GM23248 (cell line): ENCODE data around the gene ZNF396. TPM values are rescaled to one million over a fixed set of nuclear protein-coding genes. Genes with fewer than 3 reads are reported as not detected.
A peak's percentile ranks its signal among the peaks of the same experiment; 100 is the strongest.

Experiments used
- DNase-seq: peaks from one replicate; pipeline ENCODE4 v3.0.0-alpha.2; 2015
- H2AFZ ChIP-seq: fragments of 200-600 bp; sonication (generic); 2 replicates; pipeline ENCODE4 v1.6.1; 2016; ENCODE audit warnings: antibody characterized with exemption
- H3F3A ChIP-seq: fragments of 200-600 bp; sonication (generic); 2 replicates; pipeline ENCODE4 v1.6.1; 2016; ENCODE audit warnings: mild to moderate bottlenecking, antibody characterized with exemption, mixed run types; ENCODE audit not compliant: insufficient read depth
- H3K27ac ChIP-seq: fragments of 200-600 bp; sonication (generic); 2 replicates; pipeline ENCODE4 v1.5.1; 2016; ENCODE audit warnings: mild to moderate bottlenecking
- H3K27me3 ChIP-seq: fragments of 200-600 bp; sonication (generic); replicated peaks from 2 replicates; pipeline ENCODE4 v1.6.1; 2016; ENCODE audit warnings: mild to moderate bottlenecking; ENCODE audit not compliant: insufficient read depth
- H3K36me3 ChIP-seq: fragments of 200-600 bp; sonication (generic); 2 replicates; pipeline ENCODE4 v1.6.1; 2016; ENCODE audit warnings: low read depth, mild to moderate bottlenecking
- H3K4me1 ChIP-seq: fragments of 200-600 bp; sonication (generic); 2 replicates; pipeline ENCODE4 v1.6.1; 2016; ENCODE audit warnings: mild to moderate bottlenecking; ENCODE audit not compliant: insufficient read depth
- H3K4me2 ChIP-seq: fragments of 200-600 bp; sonication (generic); one replicate; pipeline ENCODE4 v1.6.1; 2016; ENCODE audit warnings: mild to moderate bottlenecking; ENCODE audit not compliant: unreplicated experiment
- H3K4me3 ChIP-seq: fragments of 200-600 bp; sonication (generic); 2 replicates; pipeline ENCODE4 v1.5.1; 2016; ENCODE audit warnings: mild to moderate bottlenecking
- H3K79me2 ChIP-seq: fragments of 200-600 bp; sonication (generic); 2 replicates; pipeline ENCODE4 v1.6.1; 2016; ENCODE audit warnings: mild to moderate bottlenecking; ENCODE audit not compliant: insufficient read depth
- H3K9ac ChIP-seq: fragments of 200-600 bp; sonication (generic); 2 replicates; pipeline ENCODE4 v1.6.1; 2016; ENCODE audit warnings: mild to moderate bottlenecking
- H3K9me2 ChIP-seq: fragments of 200-600 bp; sonication (generic); 2 replicates; pipeline ENCODE4 v1.6.1; 2016; ENCODE audit warnings: mixed run types, mild to moderate bottlenecking, moderate library complexity; ENCODE audit not compliant: insufficient read depth
- H3K9me3 ChIP-seq: fragments of 200-600 bp; sonication (generic); one replicate; pipeline ENCODE4 v1.6.1; 2017; ENCODE audit warnings: low read depth
- H4K20me1 ChIP-seq: fragments of 200-600 bp; sonication (generic); 2 replicates; pipeline ENCODE4 v1.6.0; 2016; ENCODE audit not compliant: insufficient read depth
- EZH2 ChIP-seq: fragments of 200-600 bp; sonication (generic); IDR thresholded peaks from 2 replicates; pipeline ENCODE4 v1.6.1; 2018; ENCODE audit warnings: antibody characterized with exemption, mild to moderate bottlenecking; ENCODE audit not compliant: insufficient read depth, poor library complexity, severe bottlenecking
- EZH2phosphoT487 ChIP-seq: fragments of 200-600 bp; sonication (generic); IDR thresholded peaks from 2 replicates; pipeline ENCODE4 v1.6.1; 2018; ENCODE audit warnings: antibody characterized with exemption, moderate library complexity, mild to moderate bottlenecking, low read depth; ENCODE audit not compliant: insufficient read depth
- WGBS, 2 experiments: methylation state at CpG; one replicate each; pipeline ENCODE4 v1.1.6; 2015 to 2017; ENCODE audit warnings: low lambda C conversion rate in 2 of 2, low coverage in 1 of 2; ENCODE audit errors: missing lambda C conversion rate in 2 of 2; 5-methylcytosine and 5-hydroxymethylcytosine counted together
- in situ Hi-C: fragments of 300-500 bp; cut with MboI; formaldehyde crosslinking; loops from 2 replicates; pipeline ENCODE4 v1.15.0; 2020
- polyA plus RNA-seq: library from polyadenylated mRNA; unstranded; fragments of >200 nt; fragmentation: Nextera tagmentation; extraction: Ambion mirVana; gene quantifications from 2 replicates; pipeline ENCODE4 v1.2.1, GENCODE V29; 2016
- total RNA-seq: library from RNA; depleted of rRNA; stranded (reverse); fragments of >200 nt; shearing (Covaris generic); gene quantifications from 2 replicates; pipeline ENCODE4 v1.2.3, GENCODE V29; 2014

ZNF396 gene
- total and polyA plus RNA-seq, 2 experiments from 2014 or later, result 0.85 to 0.86 TPM

DNA sequence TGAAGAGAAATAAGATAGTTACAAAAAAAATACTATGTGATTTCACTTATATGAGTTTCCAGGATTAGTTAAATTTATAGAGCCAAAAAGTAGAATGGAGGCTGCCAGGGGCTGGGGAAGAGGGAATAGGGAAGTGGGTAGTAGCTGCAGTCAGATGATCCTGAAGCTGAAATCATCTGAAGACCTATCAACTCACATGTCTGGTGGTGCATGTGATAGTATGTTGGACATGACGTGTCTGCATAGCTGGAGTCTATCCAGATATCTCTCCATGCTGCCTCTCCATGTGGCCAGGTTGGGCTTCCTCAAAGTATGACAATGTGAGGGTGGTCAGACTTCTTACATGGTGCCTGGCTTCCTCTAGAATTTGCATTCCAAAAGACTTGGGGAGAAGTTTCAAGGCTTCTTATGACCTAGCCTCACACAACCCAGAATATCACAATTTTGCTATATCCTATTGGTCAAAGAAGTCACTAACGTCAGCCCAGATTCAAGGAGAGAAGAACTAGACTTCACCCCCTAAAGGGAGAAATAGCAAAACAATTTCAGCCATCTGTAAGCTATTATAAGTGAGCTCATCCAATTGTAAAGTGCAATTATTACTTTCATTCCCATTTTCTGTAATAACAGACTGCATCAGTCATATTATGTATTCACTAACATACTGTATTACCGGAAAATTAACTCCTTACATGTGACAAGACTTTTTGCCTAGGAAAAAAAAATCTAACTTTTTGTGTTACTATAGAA lies 14.0 kb upstream of the ZNF396 start:
- H3K9me2 ChIP-seq, result no peaks in the 10 kb centered on the region
- no peaks in the 10 kb centered on the region for H3K9me3 ChIP-seq
- H3K27me3 ChIP-seq, result no peaks in the 10 kb centered on the region
- DNase-seq, result peak; percentile 29
- no peaks in the 10 kb centered on the region for H4K20me1 ChIP-seq
- H3K4me2 ChIP-seq, result peak overlapping the region; percentile 2
- TF ChIP-seq EZH2, result no peak
- no peak for TF ChIP-seq EZH2phosphoT487
- in situ Hi-C loops, result no loop called here
- H3K4me3 ChIP-seq, result no peak overlapping the region
- WGBS, 2 experiments, result 29 to 40% methylated on average over 3 of the region's 3 CpGs
- no peak overlapping the region for H2AFZ ChIP-seq
- H3K36me3 ChIP-seq, result no peaks in the 10 kb centered on the region
- H3K4me1 ChIP-seq, result peaks cover 34% of the 10 kb centered on the region
- H3K79me2 ChIP-seq, result no peaks in the 10 kb centered on the region
- H3K9ac ChIP-seq, result no peak overlapping the region
- H3F3A ChIP-seq, result peaks cover 43% of the 10 kb centered on the region
- H3K27ac ChIP-seq, result no peak overlapping the region

- peak; percentile 81 for DNase-seq
- peaks cover 34% of the 10 kb centered on the region for H3K4me1 ChIP-seq
- H3K36me3 ChIP-seq, result no peaks in the 10 kb centered on the region
- peak overlapping the region; percentile 82 for H3K4me2 ChIP-seq
- TF ChIP-seq EZH2, result no peak
- TF ChIP-seq EZH2phosphoT487, result no peak
- no peaks in the 10 kb centered on the region for H3K9me2 ChIP-seq
- H3K79me2 ChIP-seq, result no peaks in the 10 kb centered on the region
- H3K27ac ChIP-seq, result peak overlapping the region; percentile 67
- H3K27me3 ChIP-seq, result no peaks in the 10 kb centered on the region; the same call in 1 of the 2 replicates
- H3K4me3 ChIP-seq, result peak overlapping the region; percentile 64
- H4K20me1 ChIP-seq, result no peaks in the 10 kb centered on the region
- H2AFZ ChIP-seq, result peak overlapping the region; percentile 78
- H3K9me3 ChIP-seq, result no peaks in the 10 kb centered on the region
- H3K9ac ChIP-seq, result peak overlapping the region; percentile 43
- peaks cover 43% of the 10 kb centered on the region for H3F3A ChIP-seq
- in situ Hi-C loops, result no loop called here
- WGBS, 2 experiments, result 2% methylated on average over 5 of the region's 5 CpGs
Measured at GRCh38 chr18:35389095-35389618, 12.0 kb upstream of the ZNF396 start.

GRCh38 chr18:35387152-35387571 lies 10.0 kb upstream of the ZNF396 start:
- DNase-seq, result peak; percentile 34
- Histone ChIP-seq H3K36me3 (no peaks in the 10 kb centered on the region), H3K79me2 (no peaks in the 10 kb centered on the region), H3K4me3 (no peak overlapping the region), H2AFZ (no peak overlapping the region), H3K4me1 (peaks cover 34% of the 10 kb centered on the region), H3K9me2 (no peaks in the 10 kb centered on the region), H3K9ac (no peak overlapping the region), H4K20me1 (no peaks in the 10 kb centered on the region), H3K27ac (no peak overlapping the region), H3K9me3 (no peaks in the 10 kb centered on the region), H3K27me3 (peaks cover 4% of the 10 kb centered on the region; the same call in 1 of the 2 replicates), H3F3A (peaks cover 43% of the 10 kb centered on the region), H3K4me2 (peak overlapping the region; percentile 11)
- in situ Hi-C loops, result no loop called here
- TF ChIP-seq EZH2phosphoT487 (no peak), EZH2 (no peak)
- WGBS, 2 experiments, result 49 to 62% methylated on average over 3 of the region's 3 CpGs

DNA sequence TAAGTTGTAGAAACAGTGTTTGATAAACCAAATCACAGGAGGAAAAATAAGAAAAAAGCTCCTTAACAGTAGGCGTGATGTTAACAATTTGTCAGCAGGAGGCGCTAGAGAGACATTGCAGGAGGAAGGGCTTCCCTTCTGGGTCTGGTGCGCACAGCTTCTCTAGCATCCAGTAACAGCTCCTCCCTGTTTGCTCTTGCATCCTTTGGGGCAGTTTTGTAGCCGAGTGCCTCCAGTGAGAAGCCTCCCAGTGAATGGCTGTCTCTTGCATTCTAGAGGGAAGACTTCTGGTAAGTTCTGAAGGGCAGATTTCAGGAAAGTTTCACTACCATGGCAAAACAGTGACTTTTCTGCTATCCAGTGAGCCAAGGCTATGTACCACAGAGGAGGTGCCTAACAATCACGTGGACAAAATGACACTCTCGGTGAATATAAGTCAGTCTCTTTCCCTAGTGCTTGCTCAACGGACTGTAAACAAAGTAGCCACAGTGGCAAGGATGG lies 9.5 kb upstream of the ZNF396 start:
- H3K4me3 ChIP-seq, result no peak overlapping the region
- H3K9ac ChIP-seq, result no peak overlapping the region
- H3K4me2 ChIP-seq, result no peak overlapping the region
- H3K27me3 ChIP-seq, result peaks cover 4% of the 10 kb centered on the region; the same call in 1 of the 2 replicates
- H3K4me1 ChIP-seq, result peaks cover 34% of the 10 kb centered on the region
- H3K36me3 ChIP-seq, result no peaks in the 10 kb centered on the region
- no peaks in the 10 kb centered on the region for H3K79me2 ChIP-seq
- peaks cover 43% of the 10 kb centered on the region for H3F3A ChIP-seq
- DNase-seq, result peak; percentile 86
- H3K9me3 ChIP-seq, result no peaks in the 10 kb centered on the region
- in situ Hi-C loops, result no loop called here
- no peaks in the 10 kb centered on the region for H3K9me2 ChIP-seq
- WGBS, 2 experiments, result 17 to 23% methylated on average over 7 of the region's 7 CpGs
- no peaks in the 10 kb centered on the region for H4K20me1 ChIP-seq
- H2AFZ ChIP-seq, result no peak overlapping the region
- H3K27ac ChIP-seq, result no peak overlapping the region
- no peak for TF ChIP-seq EZH2
- no peak for TF ChIP-seq EZH2phosphoT487
